WTC11 (cell line): ENCODE results near the gene MACROH2A2. TPM values are rescaled to one million over a fixed set of nuclear protein-coding genes. Genes with fewer than 3 reads are reported as not detected.

ENCODE experiments used
- ATAC-seq: fragments of 200-7000 bp; cut with Tn5 transposase; 2 replicates; pipeline ENCODE4 v1.10.0; 2021; ENCODE audit warnings: mild to moderate bottlenecking, moderate library complexity
- CTCF ChIA-PET: fragments of 300-600 bp; sonication (Branson Sonifier 250); formaldehyde crosslinking; loops from one replicate; lab custom pipeline; 2021; ENCODE audit warnings: antibody characterized with exemption; lab: Charles Lee
- POLR2A ChIA-PET: fragments of 350-600 bp; sonication (Branson Sonifier 250); formaldehyde crosslinking; loops from one replicate; lab custom pipeline; 2021; ENCODE audit warnings: antibody characterized with exemption; lab: Charles Lee
- DNase-seq: peaks from one replicate; pipeline ENCODE4 v3.0.0; 2021; ENCODE audit warnings: low spot score
- H3K27ac Mint-ChIP-seq: 2 replicates; pipeline ENCODE4 v1.8.0; 2021; ENCODE audit warnings: mixed read lengths
- H3K27me3 Mint-ChIP-seq: 2 replicates; pipeline ENCODE4 v1.8.0; 2021; ENCODE audit warnings: low read depth, mild to moderate bottlenecking, moderate library complexity, mixed read lengths
- H3K36me3 Mint-ChIP-seq: 2 replicates; pipeline ENCODE4 v1.8.0; 2021; ENCODE audit warnings: mixed read lengths
- H3K4me1 Mint-ChIP-seq: 2 replicates; pipeline ENCODE4 v1.8.0; 2022; ENCODE audit warnings: mixed read lengths
- H3K4me3 Mint-ChIP-seq: 2 replicates; pipeline ENCODE4 v1.8.0; 2021; ENCODE audit warnings: mild to moderate bottlenecking, moderate library complexity, mixed read lengths
- H3K9me3 Mint-ChIP-seq: 2 replicates; pipeline ENCODE4 v1.8.0; 2021; ENCODE audit warnings: mixed read lengths
- ATF1 ChIP-seq: sonication (generic); formaldehyde crosslinking; IDR thresholded peaks from 2 replicates; pipeline ENCODE4 v1.8.1; 2023; ENCODE audit warnings: mild to moderate bottlenecking, moderate library complexity, missing genetic modification reagents
- CREM ChIP-seq: sonication (generic); formaldehyde crosslinking; IDR thresholded peaks from 2 replicates; pipeline ENCODE4 v1.8.1; 2022; ENCODE audit warnings: mild to moderate bottlenecking, missing genetic modification reagents, moderate library complexity
- E2F4 ChIP-seq: sonication (generic); formaldehyde crosslinking; IDR thresholded peaks from 2 replicates; pipeline ENCODE4 v1.8.1; 2022; ENCODE audit warnings: low read depth, mild to moderate bottlenecking, moderate library complexity, missing genetic modification reagents, borderline replicate concordance
- FOXJ3 ChIP-seq: sonication (generic); formaldehyde crosslinking; IDR thresholded peaks from 2 replicates; pipeline ENCODE4 v1.9.0; 2021; ENCODE audit warnings: missing genetic modification reagents, mild to moderate bottlenecking, borderline replicate concordance
- FOXK1 ChIP-seq: sonication (generic); formaldehyde crosslinking; IDR thresholded peaks from 2 replicates; pipeline ENCODE4 v1.8.0; 2022; ENCODE audit warnings: mild to moderate bottlenecking, moderate library complexity, missing genetic modification reagents
- FOXP1 ChIP-seq: sonication (generic); formaldehyde crosslinking; IDR thresholded peaks from 2 replicates; pipeline ENCODE4 v1.8.0; 2022; ENCODE audit warnings: missing genetic modification reagents, mild to moderate bottlenecking, moderate library complexity, borderline replicate concordance
- MLX ChIP-seq: sonication (generic); formaldehyde crosslinking; IDR thresholded peaks from 2 replicates; pipeline ENCODE4 v1.8.1; 2023; ENCODE audit warnings: mild to moderate bottlenecking, missing genetic modification reagents, moderate library complexity
- NFATC4 ChIP-seq: fragments of 250-450 bp; sonication (Bioruptor Pico); IDR thresholded peaks from 2 replicates; pipeline ENCODE4 v1.9.0; 2021; ENCODE audit warnings: mild to moderate bottlenecking
- NFYB ChIP-seq: sonication (generic); formaldehyde crosslinking; conservative IDR thresholded peaks from 2 replicates; pipeline ENCODE4 v1.8.0; 2022; ENCODE audit warnings: low read depth, missing genetic modification reagents
- PRRX2 ChIP-seq: fragments of 250-450 bp; sonication (Bioruptor Pico); IDR thresholded peaks from 2 replicates; pipeline ENCODE4 v1.8.0; 2021; ENCODE audit warnings: mild to moderate bottlenecking
- TEAD4 ChIP-seq: sonication (generic); formaldehyde crosslinking; IDR thresholded peaks from 2 replicates; pipeline ENCODE4 v1.8.0; 2022; ENCODE audit warnings: mild to moderate bottlenecking, missing genetic modification reagents
- ZMAT4 ChIP-seq: fragments of 250-450 bp; sonication (Bioruptor Pico); IDR thresholded peaks from 2 replicates; pipeline ENCODE4 v1.9.0; 2021; ENCODE audit warnings: mild to moderate bottlenecking
- ZNF138 ChIP-seq: sonication (generic); formaldehyde crosslinking; conservative IDR thresholded peaks from 2 replicates; pipeline ENCODE4 v1.8.1; 2022; ENCODE audit warnings: mild to moderate bottlenecking, moderate library complexity, missing genetic modification reagents
- ZNF263 ChIP-seq: sonication (generic); formaldehyde crosslinking; IDR thresholded peaks from 2 replicates; pipeline ENCODE4 v1.8.1; 2022; ENCODE audit warnings: low read depth, mild to moderate bottlenecking, moderate library complexity, missing genetic modification reagents
- ZNF425 ChIP-seq: fragments of 250-450 bp; sonication (Bioruptor Pico); conservative IDR thresholded peaks from 2 replicates; pipeline ENCODE4 v1.9.0; 2021; ENCODE audit warnings: mild to moderate bottlenecking
- ZNF532 ChIP-seq: fragments of 250-450 bp; sonication (Bioruptor Pico); IDR thresholded peaks from 2 replicates; pipeline ENCODE4 v1.9.0; 2021; ENCODE audit warnings: mild to moderate bottlenecking, borderline replicate concordance
- ZSCAN18 ChIP-seq: fragments of 250-450 bp; sonication (Bioruptor Pico); IDR thresholded peaks from 2 replicates; pipeline ENCODE4 v2.1.2; 2022; ENCODE audit warnings: mild to moderate bottlenecking, moderate library complexity
- total RNA-seq: library from RNA; stranded (reverse); gene quantifications from 3 replicates; pipeline ENCODE4 v1.2.3, GENCODE V29; 2021
- TF ChIP-seq, protein P1 (sequence below): sonication (generic); formaldehyde crosslinking; IDR thresholded peaks from 2 replicates; pipeline ENCODE4 v1.8.1; 2023; ENCODE audit warnings: mild to moderate bottlenecking, missing genetic modification reagents
- TF ChIP-seq, protein P2 (sequence below): sonication (generic); formaldehyde crosslinking; IDR thresholded peaks from 2 replicates; pipeline ENCODE4 v1.8.0; 2022; ENCODE audit warnings: mild to moderate bottlenecking, missing genetic modification reagents
- TF ChIP-seq, protein P3 (sequence below): fragments of 250-450 bp; sonication (Bioruptor Pico); IDR thresholded peaks from 2 replicates; pipeline ENCODE4 v1.9.0; 2021; ENCODE audit warnings: moderate library complexity, mild to moderate bottlenecking, inconsistent platforms, borderline replicate concordance

Gene MACROH2A2
- total RNA-seq, 1 experiment from 2014 or later: 35.4 TPM

DNA sequence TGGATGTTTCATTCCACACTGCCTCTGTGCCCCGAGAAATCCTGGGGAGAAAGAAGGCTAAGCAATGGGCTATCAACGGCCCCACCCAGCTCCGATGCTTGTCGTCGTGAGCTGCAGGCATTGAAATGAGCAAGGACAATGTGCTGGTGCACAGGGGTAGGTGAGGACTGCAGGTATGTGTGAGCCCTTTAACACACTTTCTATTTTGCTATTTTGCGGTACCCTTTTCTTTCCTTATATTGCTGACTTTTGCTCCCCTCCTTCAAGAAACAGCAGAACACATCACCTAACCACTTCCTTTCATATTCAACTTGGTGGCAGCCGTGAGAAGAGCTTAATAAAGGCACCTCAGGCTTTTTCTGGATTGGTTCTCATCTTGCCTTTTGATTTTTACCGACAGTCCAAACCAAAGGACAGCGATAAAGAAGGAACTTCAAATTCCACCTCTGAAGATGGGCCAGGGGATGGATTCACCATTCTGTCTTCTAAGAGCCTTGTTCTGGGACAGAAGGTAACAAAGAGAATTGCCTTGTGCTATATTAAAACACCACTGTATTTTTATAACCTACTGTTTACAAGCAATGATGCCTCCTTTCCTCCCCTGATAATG is 40.8 kb downstream of the MACROH2A2 start:
- Mint-ChIP-seq H3K4me1 (no peaks in the 10 kb centered on the region), H3K4me3 (no peak overlapping the region), H3K27me3 (no peaks in the 10 kb centered on the region), H3K27ac (no peak overlapping the region), H3K36me3 (peaks cover 26% of the 10 kb centered on the region), H3K9me3 (no peaks in the 10 kb centered on the region)
- ATAC-seq: no peak
- DNase-seq: no peak
- TF ChIP-seq ZMAT4 (CRISPR knock-in tag) (no peak), FOXJ3 (CRISPR knock-in tag) (no peak), FOXP1 (CRISPR knock-in tag) (no peak), PRRX2 (no peak), NFYB (no peak), ZNF263 (CRISPR knock-in tag) (no peak), ZSCAN18 (CRISPR knock-in tag) (no peak), ATF1 (CRISPR knock-in tag) (no peak), NFATC4 (CRISPR knock-in tag) (no peak), ZNF425 (CRISPR knock-in tag) (no peak), ZNF138 (no peak), CREM (CRISPR knock-in tag) (no peak), MLX (CRISPR knock-in tag) (no peak), TEAD4 (CRISPR knock-in tag) (no peak), E2F4 (no peak), FOXK1 (CRISPR knock-in tag) (no peak)
- TF ChIP-seq, protein P1, sequence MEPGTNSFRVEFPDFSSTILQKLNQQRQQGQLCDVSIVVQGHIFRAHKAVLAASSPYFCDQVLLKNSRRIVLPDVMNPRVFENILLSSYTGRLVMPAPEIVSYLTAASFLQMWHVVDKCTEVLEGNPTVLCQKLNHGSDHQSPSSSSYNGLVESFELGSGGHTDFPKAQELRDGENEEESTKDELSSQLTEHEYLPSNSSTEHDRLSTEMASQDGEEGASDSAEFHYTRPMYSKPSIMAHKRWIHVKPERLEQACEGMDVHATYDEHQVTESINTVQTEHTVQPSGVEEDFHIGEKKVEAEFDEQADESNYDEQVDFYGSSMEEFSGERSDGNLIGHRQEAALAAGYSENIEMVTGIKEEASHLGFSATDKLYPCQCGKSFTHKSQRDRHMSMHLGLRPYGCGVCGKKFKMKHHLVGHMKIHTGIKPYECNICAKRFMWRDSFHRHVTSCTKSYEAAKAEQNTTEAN (CRISPR knock-in tag): no peak
- ChIA-PET CTCF (interaction anchor here (0.6 to 1.8 kb wide), 4 partner anchors 14 to 1605 kb away, joined by 3 to 12 read pairs (median 4); no protein-coding TSS in a partner anchor), POLR2A (no interaction called here)

- no peak for DNase-seq
- ChIA-PET POLR2A (no interaction called here), CTCF (interaction anchor here (0.6 to 2.6 kb wide), 6 partner anchors 10 to 179 kb away, joined by 3 to 12 read pairs (median 4); partner anchors contain the start of gene MACROH2A2)
- H3K27ac Mint-ChIP-seq: no peak overlapping the region
- ATAC-seq: no peak
- no peaks in the 10 kb centered on the region for H3K4me1 Mint-ChIP-seq
- H3K27me3 Mint-ChIP-seq: no peaks in the 10 kb centered on the region
- no peak overlapping the region for H3K4me3 Mint-ChIP-seq
- H3K9me3 Mint-ChIP-seq: no peaks in the 10 kb centered on the region
- H3K36me3 Mint-ChIP-seq: peaks cover 26% of the 10 kb centered on the region
- TF ChIP-seq ZNF532 (CRISPR knock-in tag): no peak
- TF ChIP-seq, protein P2, sequence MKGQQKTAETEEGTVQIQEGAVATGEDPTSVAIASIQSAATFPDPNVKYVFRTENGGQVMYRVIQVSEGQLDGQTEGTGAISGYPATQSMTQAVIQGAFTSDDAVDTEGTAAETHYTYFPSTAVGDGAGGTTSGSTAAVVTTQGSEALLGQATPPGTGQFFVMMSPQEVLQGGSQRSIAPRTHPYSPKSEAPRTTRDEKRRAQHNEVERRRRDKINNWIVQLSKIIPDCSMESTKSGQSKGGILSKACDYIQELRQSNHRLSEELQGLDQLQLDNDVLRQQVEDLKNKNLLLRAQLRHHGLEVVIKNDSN (CRISPR knock-in tag): no peak
- TF ChIP-seq, protein P3, sequence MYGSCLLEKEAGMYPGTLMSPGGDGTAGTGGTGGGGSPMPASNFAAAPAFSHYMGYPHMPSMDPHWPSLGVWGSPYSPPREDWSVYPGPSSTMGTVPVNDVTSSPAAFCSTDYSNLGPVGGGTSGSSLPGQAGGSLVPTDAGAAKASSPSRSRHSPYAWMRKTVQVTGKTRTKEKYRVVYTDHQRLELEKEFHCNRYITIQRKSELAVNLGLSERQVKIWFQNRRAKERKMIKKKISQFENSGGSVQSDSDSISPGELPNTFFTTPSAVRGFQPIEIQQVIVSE (CRISPR knock-in tag): no peak
Observed at GRCh38 chr10:70094250-70094649, 41.6 kb downstream of the MACROH2A2 start.
